IMR-90 (cell line): ENCODE data around the gene CXCL16. TPM values are rescaled to one million over a fixed set of nuclear protein-coding genes. Genes with fewer than 3 reads are reported as not detected.

Experiments used
- ATAC-seq: fragments of 200-7000 bp; cut with Tn5 transposase; 2 replicates; pipeline ENCODE4 v1.9.1; 2020; ENCODE audit warnings: low read depth, mild to moderate bottlenecking, moderate library complexity
- BruUV-seq: library from RNA; stranded (reverse); fragments of 400-500 nt; replicated peaks from 2 replicates; lab custom pipeline; 2021; lab: Mats Ljungman, UMichigan
- CTCF ChIA-PET: fragments of 300-600 bp; formaldehyde crosslinking; extraction: SDS; loops from one replicate; lab custom pipeline; 2021; ENCODE audit warnings: antibody characterized with exemption; lab: Yijun Ruan, JAX
- POLR2A ChIA-PET: fragments of 300-600 bp; sonication (Branson Sonifier 250); formaldehyde crosslinking; loops from one replicate; lab custom pipeline; 2022; ENCODE audit warnings: antibody characterized with exemption; ENCODE audit not compliant: unreplicated experiment; lab: Charles Lee
- DNase-seq: peaks from one replicate; pipeline ENCODE4 v3.0.0; 2013
- H2AFZ ChIP-seq: replicated peaks from 2 replicates; pipeline ENCODE3; 2013; ENCODE audit warnings: low read length, mild to moderate bottlenecking; ENCODE audit not compliant: poor library complexity
- H2AK5ac ChIP-seq: 2 replicates; pipeline ENCODE4 v1.6.1; 2013; ENCODE audit warnings: low read depth, low read length, inconsistent platforms
- H2AK9ac ChIP-seq: replicated peaks from 2 replicates; pipeline ENCODE3; 2013; ENCODE audit warnings: mild to moderate bottlenecking, low read depth, low read length, moderate library complexity; ENCODE audit not compliant: poor library complexity
- H2BK120ac ChIP-seq: 2 replicates; pipeline ENCODE4 v1.6.1; 2013; ENCODE audit warnings: low read depth, low read length, inconsistent platforms
- H2BK15ac ChIP-seq: 3 replicates; pipeline ENCODE4 v1.6.1; 2013; ENCODE audit warnings: low read depth, low read length, inconsistent platforms
- H2BK20ac ChIP-seq: 2 replicates; pipeline ENCODE4 v1.6.1; 2013; ENCODE audit warnings: low read depth, mild to moderate bottlenecking, inconsistent platforms, low read length, moderate library complexity
- H2BK5ac ChIP-seq: 2 replicates; pipeline ENCODE4 v1.6.1; 2013; ENCODE audit warnings: mild to moderate bottlenecking, low read depth, low read length, inconsistent platforms; ENCODE audit not compliant: poor library complexity, severe bottlenecking
- H3K14ac ChIP-seq: replicated peaks from 2 replicates; pipeline ENCODE4 v1.6.1; 2013; ENCODE audit warnings: low read depth, low read length, inconsistent platforms
- H3K18ac ChIP-seq: 2 replicates; pipeline ENCODE4 v1.6.1; 2013; ENCODE audit warnings: low read depth, low read length, control low read depth
- H3K23ac ChIP-seq: 2 replicates; pipeline ENCODE4 v1.6.1; 2013; ENCODE audit warnings: low read depth, low read length, inconsistent platforms
- H3K27ac ChIP-seq: 2 replicates; pipeline ENCODE4 v1.5.1; 2013; ENCODE audit warnings: mild to moderate bottlenecking, control low read depth, low read length; ENCODE audit not compliant: insufficient read depth
- H3K27me3 ChIP-seq: 2 replicates; pipeline ENCODE4 v1.6.1; 2013; ENCODE audit warnings: low read length; ENCODE audit not compliant: control insufficient read depth, insufficient read depth
- H3K36me3 ChIP-seq: 2 replicates; pipeline ENCODE4 v1.6.1; 2013; ENCODE audit warnings: low read length, mixed read lengths; ENCODE audit not compliant: control insufficient read depth, insufficient read depth
- H3K4ac ChIP-seq: 2 replicates; pipeline ENCODE4 v1.6.1; 2013; ENCODE audit warnings: low read depth, low read length, inconsistent platforms
- H3K4me1 ChIP-seq: 2 replicates; pipeline ENCODE4 v1.6.1; 2013; ENCODE audit warnings: low read length, mixed read lengths; ENCODE audit not compliant: control insufficient read depth, insufficient read depth
- H3K4me2 ChIP-seq: 2 replicates; pipeline ENCODE4 v1.6.1; 2013; ENCODE audit warnings: low read depth, mild to moderate bottlenecking, control low read depth, low read length, moderate library complexity
- H3K4me3 ChIP-seq: 2 replicates; pipeline ENCODE4 v1.5.1; 2013; ENCODE audit warnings: low read depth, mild to moderate bottlenecking, control low read depth, low read length, moderate library complexity; ENCODE audit not compliant: insufficient read depth
- H3K56ac ChIP-seq: 2 replicates; pipeline ENCODE4 v1.6.1; 2013; ENCODE audit warnings: low read length, inconsistent platforms; ENCODE audit not compliant: insufficient read depth; ENCODE audit errors: extremely low read depth
- H3K79me1 ChIP-seq, 2 experiments: 2 replicates each; pipeline ENCODE4 v1.6.1; 2013; ENCODE audit warnings: low read length in 2 of 2, inconsistent platforms in 1 of 2, low read depth in 1 of 2
- H3K9ac ChIP-seq: 2 replicates; pipeline ENCODE4 v1.6.1; 2013; ENCODE audit warnings: low read depth, low read length, control low read depth
- H3K9me1 ChIP-seq: 2 replicates; pipeline ENCODE4 v1.6.1; 2013; ENCODE audit warnings: low read length, inconsistent platforms; ENCODE audit not compliant: insufficient read depth
- H3K9me3 ChIP-seq: 2 replicates; pipeline ENCODE4 v1.6.1; 2013; ENCODE audit warnings: low read length; ENCODE audit not compliant: control insufficient read depth, insufficient read depth
- H4K20me1 ChIP-seq: 2 replicates; pipeline ENCODE4 v1.6.1; 2013; ENCODE audit warnings: low read length, inconsistent platforms; ENCODE audit not compliant: insufficient read depth
- H4K5ac ChIP-seq: 2 replicates; pipeline ENCODE4 v1.6.1; 2013; ENCODE audit warnings: mild to moderate bottlenecking, low read depth, low read length, control low read depth
- H4K8ac ChIP-seq, 2 experiments: 2 replicates each; pipeline ENCODE4 v1.6.1; 2013; ENCODE audit warnings: low read depth in 2 of 2, low read length in 2 of 2, control low read depth in 1 of 2, inconsistent platforms in 1 of 2
- H4K91ac ChIP-seq: 2 replicates; pipeline ENCODE4 v1.6.1; 2013; ENCODE audit warnings: low read depth, low read length, inconsistent platforms; ENCODE audit not compliant: insufficient read depth
- CHD1 ChIP-seq: IDR thresholded peaks from 2 replicates; pipeline ENCODE4 v1.6.1; 2012; ENCODE audit warnings: low read depth, low read length, improper control_type of control experiment
- MAZ ChIP-seq: IDR thresholded peaks from 2 replicates; pipeline ENCODE4 v1.6.1; 2012; ENCODE audit warnings: low read depth, mild to moderate bottlenecking, low read length, improper control_type of control experiment, moderate library complexity, borderline replicate concordance
- MXI1 ChIP-seq: IDR thresholded peaks from 2 replicates; pipeline ENCODE4 v1.6.1; 2012; ENCODE audit warnings: low read depth, mild to moderate bottlenecking, low read length, moderate library complexity, borderline replicate concordance
- POLR2A ChIP-seq: IDR thresholded peaks from 2 replicates; pipeline ENCODE4 v1.6.1; 2012; ENCODE audit warnings: mild to moderate bottlenecking, low read depth, low read length
- RAD21 ChIP-seq: IDR thresholded peaks from 2 replicates; pipeline ENCODE4 v1.6.1; 2012; ENCODE audit warnings: low read length, improper control_type of control experiment
- WGBS, 2 experiments: methylation state at CpG; one replicate each; pipeline versions ENCODE4 v1.1.5 to v1.1.7; 2013; ENCODE audit warnings: missing lambda C conversion rate in 2 of 2; ENCODE audit not compliant: insufficient read length in 1 of 2; ENCODE audit errors: extremely low coverage in 2 of 2; 5-methylcytosine and 5-hydroxymethylcytosine counted together
- dilution Hi-C: fragments of 300-500 bp; cut with HindIII; formaldehyde crosslinking; loops from one replicate; pipeline ENCODE4 v1.14.3; 2018; ENCODE audit warnings: low sequenced_read_pairs; ENCODE audit not compliant: unreplicated experiment
- in situ Hi-C: fragments of 300-500 bp; cut with MboI; formaldehyde crosslinking; loops from 3 replicates; pipeline ENCODE4 v1.14.3; 2019; ENCODE audit warnings: low sequenced_read_pairs, inconsistent platforms, mixed read lengths
- intact Hi-C: fragments of 100-400 bp; cut with micrococcal nuclease; formaldehyde crosslinking; loops from 2 replicates; pipeline ENCODE4 v1.10.0; 2022
- polyA plus RNA-seq, 3 experiments: library from polyadenylated mRNA; depleted of rRNA; stranded (reverse); fragments of >200 nt; gene quantifications; 2 replicates each; pipeline ENCODE4 v1.2.3, GENCODE V29; 2012; ENCODE audit warnings: low replicate concordance in 1 of 3
- total RNA-seq: library from RNA; depleted of rRNA; stranded (reverse); fragments of >200 nt; gene quantifications from 2 replicates; pipeline ENCODE4 v1.2.3, GENCODE V29; 2012
- TF ChIP-seq, protein P1 (sequence below): conservative IDR thresholded peaks from 2 replicates; pipeline ENCODE4 v1.5.1; 2012; ENCODE audit warnings: mild to moderate bottlenecking, low read depth, low read length, improper control_type of control experiment

CXCL16 gene
- total and polyA plus RNA-seq, 2 of the 4 experiments (the other 2 are of a cell fraction), result 0.36 to 1.6 TPM

DNA sequence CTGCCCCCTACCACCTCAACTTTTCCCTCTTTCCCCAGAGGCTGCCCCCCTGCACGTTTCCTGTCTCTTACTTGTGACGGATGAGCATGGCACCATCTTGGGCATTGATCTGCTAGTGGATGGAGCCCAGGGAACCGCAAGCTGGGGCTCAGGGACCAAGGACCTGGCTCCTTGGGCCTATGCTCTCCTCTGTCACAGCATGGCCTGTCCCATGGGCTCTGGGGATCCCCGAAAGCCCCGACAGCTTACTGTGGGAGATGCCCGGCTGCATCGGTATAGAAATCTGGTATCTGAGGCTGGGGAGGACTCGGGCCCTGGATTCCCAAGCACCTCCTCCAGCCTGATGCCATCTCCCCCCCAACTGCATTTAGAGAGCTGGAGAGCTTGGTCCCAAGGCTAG is 1.8 kb upstream of the CXCL16 start:
- Histone ChIP-seq H4K8ac (no peak overlapping the region), H3K4me3 (no peak overlapping the region), H3K56ac (no peak overlapping the region), H3K79me1 (no peaks in the 10 kb centered on the region), H2AFZ (no peak overlapping the region), H3K9ac (no peak overlapping the region), H3K4me1 (peaks cover 8% of the 10 kb centered on the region; the same call in 1 of the 2 replicates), H4K91ac (no peak overlapping the region), H3K4ac (no peak overlapping the region), H3K23ac (no peak overlapping the region), H3K27ac (no peak overlapping the region), H2BK120ac (no peak overlapping the region), H4K5ac (no peak overlapping the region), H3K9me1 (no peaks in the 10 kb centered on the region), H2AK5ac (no peak overlapping the region), H2BK15ac (no peak overlapping the region), H2BK20ac (no peak overlapping the region), H3K4me2 (no peak overlapping the region), H3K27me3 (peaks cover 77% of the 10 kb centered on the region), H3K36me3 (no peaks in the 10 kb centered on the region), H3K9me3 (no peaks in the 10 kb centered on the region), H4K20me1 (no peaks in the 10 kb centered on the region), H2BK5ac (no peak overlapping the region), H2AK9ac (no peak overlapping the region), H3K14ac (no peak overlapping the region), H3K18ac (no peak overlapping the region)
- TF ChIP-seq MXI1 (no peak), POLR2A (no peak), RAD21 (no peak), CHD1 (no peak), MAZ (no peak)
- TF ChIP-seq, protein P1, sequence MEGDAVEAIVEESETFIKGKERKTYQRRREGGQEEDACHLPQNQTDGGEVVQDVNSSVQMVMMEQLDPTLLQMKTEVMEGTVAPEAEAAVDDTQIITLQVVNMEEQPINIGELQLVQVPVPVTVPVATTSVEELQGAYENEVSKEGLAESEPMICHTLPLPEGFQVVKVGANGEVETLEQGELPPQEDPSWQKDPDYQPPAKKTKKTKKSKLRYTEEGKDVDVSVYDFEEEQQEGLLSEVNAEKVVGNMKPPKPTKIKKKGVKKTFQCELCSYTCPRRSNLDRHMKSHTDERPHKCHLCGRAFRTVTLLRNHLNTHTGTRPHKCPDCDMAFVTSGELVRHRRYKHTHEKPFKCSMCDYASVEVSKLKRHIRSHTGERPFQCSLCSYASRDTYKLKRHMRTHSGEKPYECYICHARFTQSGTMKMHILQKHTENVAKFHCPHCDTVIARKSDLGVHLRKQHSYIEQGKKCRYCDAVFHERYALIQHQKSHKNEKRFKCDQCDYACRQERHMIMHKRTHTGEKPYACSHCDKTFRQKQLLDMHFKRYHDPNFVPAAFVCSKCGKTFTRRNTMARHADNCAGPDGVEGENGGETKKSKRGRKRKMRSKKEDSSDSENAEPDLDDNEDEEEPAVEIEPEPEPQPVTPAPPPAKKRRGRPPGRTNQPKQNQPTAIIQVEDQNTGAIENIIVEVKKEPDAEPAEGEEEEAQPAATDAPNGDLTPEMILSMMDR, result no peak
- ChIA-PET CTCF (no interaction called here), POLR2A (no interaction called here)
- WGBS, 2 experiments, result 69% methylated on average over 3 of the region's 8 CpGs; no CpG with 5 or more reads in 1 of the 2 experiments
- BruUV-seq, result no TSS peak
- no peak for DNase-seq
- ATAC-seq, result no peak
- in situ Hi-C loops, result no loop called here
- intact Hi-C loops, result no loop called here
- dilution Hi-C loops, result no loop called here
